ENCODE data around the gene C11orf21.
"Not testable (repeated sequence)": the region's sequence is repeated elsewhere in the genome, so short reads cannot be mapped to it uniquely, and the experiment has no call there.

Gene C11orf21

GRCh38 chr11:2301631-2302305 lies at the start of gene C11orf21, which contains the start of gene TSPAN32:
TSS of gene C11orf21 (minus strand) at chr11:2301918. CDS start at chr11:2301808, 110 bp downstream.
TSS of gene TSPAN32 (plus strand) at chr11:2302013. CDS start at chr11:2302150, 137 bp downstream.
- DNase-seq: peak in 3 of 10 donors; percentile 27 to 85 (median 63)
- intact Hi-C loops (cut with DNase I): loop anchor here (5.0 kb wide), 1 partner anchor 104 kb away; no protein-coding TSS in a partner anchor

- intact Hi-C loops (cut with DNase I): no loop called here
- no peak for DNase-seq
Observed at GRCh38 chr11:2348986-2349385, 47.3 kb upstream of the C11orf21 start.

- DNase-seq: peak in 1 of 10 donors; percentile 17
- intact Hi-C loops (cut with DNase I): no loop called here
Observed at GRCh38 chr11:2347308-2347830, 45.7 kb upstream of the C11orf21 start.

DNA sequence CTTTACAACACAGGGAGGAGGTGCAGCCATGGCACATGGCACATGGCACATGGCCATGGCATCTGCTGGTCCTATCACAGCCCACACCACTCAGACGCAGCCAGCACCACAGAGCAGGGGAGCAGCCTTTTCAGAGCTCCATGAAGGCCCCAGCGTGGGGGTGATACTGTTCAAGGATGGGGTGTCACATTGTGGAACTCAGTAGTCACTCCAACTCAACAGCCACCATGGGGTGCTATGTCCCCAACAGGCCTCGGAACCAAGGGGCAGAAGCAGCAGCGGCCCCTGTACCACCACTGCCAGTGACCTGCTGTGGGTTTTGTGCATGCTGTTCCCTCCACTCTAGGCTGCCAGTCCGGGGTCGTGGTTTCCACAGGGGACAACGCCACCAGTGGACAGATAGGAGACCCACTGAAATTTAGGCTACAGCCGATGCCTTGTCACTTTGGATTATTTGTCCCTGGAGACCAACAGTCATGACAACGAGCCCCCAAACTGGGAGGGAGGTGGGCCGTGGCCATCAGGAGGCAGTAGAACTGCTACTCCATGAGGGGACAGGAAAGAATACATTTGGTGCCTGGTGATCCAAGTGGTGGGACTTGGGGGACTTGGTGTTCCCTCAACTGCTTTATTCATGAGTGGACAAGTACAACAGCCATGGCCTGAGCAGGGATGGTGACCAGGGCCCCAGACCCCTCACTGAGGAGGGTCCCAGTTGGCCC lies 45.0 kb upstream of the C11orf21 start:
- peak in 1 of 10 donors; percentile 47 for DNase-seq
- intact Hi-C loops (cut with DNase I): no loop called here

- no peak for DNase-seq
- intact Hi-C loops (cut with DNase I): no loop called here
Observed at GRCh38 chr11:2346014-2346413, 44.3 kb upstream of the C11orf21 start.

DNA sequence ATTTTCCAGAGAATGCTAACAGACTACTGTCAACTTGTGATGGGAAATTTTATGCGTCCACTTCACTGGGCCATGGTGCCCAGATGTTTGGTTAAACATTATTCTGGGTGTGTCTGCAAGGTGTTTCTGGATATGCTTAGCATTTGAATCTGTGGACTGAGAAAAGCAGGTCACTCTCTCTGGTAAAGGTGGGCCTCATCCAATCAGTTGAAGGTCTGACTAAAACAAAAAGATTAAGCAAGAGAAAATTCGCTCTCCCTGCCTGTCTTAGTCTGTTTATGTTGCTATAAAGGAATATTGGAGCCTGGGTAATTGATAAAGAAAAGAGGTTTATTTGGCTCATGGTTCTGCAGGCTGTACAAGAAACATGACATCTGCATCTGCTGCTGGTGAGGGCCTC lies 43.3 kb upstream of the C11orf21 start:
- intact Hi-C loops (cut with DNase I): no loop called here
- no peak for DNase-seq

GRCh38 chr11:2343502-2343901 lies 41.8 kb upstream of the C11orf21 start:
- DNase-seq: no peak
- intact Hi-C loops (cut with DNase I): no loop called here

DNA sequence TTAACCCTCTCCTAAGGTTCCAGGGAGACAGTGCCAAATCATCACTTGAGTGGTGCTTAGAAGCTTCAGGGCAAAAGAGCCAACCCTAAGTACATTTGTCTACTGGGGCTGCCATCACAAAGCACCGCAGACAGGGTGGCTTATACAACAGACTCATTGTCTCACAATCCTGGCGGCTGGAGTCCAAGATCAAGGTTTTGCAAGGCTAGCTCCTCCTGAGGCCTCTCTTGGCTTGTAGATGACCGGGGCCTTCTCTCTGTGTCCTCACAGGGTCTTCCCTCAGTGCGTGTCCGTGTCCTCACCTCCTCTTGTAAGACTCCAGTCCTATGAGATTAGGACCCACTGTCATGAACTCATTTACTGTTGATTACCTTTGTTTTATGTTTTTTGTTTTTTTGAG lies 41.3 kb upstream of the C11orf21 start:
- DNase-seq: no peak
- intact Hi-C loops (cut with DNase I): no loop called here

DNA sequence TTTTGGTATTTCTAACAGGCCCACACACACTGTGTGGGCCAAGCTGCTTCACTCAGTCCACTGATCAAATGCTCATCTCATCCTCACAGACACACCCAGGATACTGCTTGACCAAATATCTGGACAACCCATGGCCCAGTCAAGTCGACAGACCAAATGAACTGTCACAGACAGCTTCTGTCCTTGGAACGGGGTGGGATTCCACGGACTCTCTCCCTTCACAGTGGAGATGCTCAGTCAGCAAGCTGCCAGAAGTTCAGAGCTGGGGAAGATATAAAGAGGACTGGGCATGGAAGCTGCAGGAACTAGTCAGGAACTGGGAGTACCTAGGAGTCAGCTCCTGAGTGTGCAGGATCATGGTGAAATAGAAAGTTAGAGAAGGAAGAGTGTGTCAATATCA lies 40.8 kb upstream of the C11orf21 start:
- intact Hi-C loops (cut with DNase I): no loop called here
- no peak for DNase-seq

DNA sequence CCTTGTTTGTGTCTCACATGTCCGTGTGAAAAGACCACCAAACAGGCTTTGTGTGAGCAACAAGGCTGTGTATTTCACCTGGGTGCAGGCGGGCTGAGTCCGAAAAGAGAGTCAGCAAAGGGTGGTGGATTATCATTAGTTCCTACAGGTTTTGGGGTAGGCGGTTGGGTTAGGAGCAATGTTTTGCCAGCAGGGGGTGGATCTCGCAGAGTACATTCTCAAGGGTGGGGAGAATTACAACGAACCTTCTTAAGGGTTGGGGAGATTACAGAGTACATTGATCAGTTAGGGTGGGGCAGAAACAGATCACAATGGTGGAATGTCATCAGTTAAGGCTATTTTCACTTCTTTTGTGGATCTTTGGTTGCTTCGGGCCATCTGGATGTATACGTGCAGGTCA lies 37.0 kb upstream of the C11orf21 start:
- DNase-seq; intact Hi-C loops (cut with DNase I): not testable (repeated sequence)

- DNase-seq: peak in 1 of 10 donors; percentile 38
- intact Hi-C loops (cut with DNase I): not testable (repeated sequence)
Observed at GRCh38 chr11:2335286-2335685, 33.6 kb upstream of the C11orf21 start.

GRCh38 chr11:2333486-2334205 lies 31.9 kb upstream of the C11orf21 start:
- DNase-seq; intact Hi-C loops (cut with DNase I): not testable (repeated sequence)

DNA sequence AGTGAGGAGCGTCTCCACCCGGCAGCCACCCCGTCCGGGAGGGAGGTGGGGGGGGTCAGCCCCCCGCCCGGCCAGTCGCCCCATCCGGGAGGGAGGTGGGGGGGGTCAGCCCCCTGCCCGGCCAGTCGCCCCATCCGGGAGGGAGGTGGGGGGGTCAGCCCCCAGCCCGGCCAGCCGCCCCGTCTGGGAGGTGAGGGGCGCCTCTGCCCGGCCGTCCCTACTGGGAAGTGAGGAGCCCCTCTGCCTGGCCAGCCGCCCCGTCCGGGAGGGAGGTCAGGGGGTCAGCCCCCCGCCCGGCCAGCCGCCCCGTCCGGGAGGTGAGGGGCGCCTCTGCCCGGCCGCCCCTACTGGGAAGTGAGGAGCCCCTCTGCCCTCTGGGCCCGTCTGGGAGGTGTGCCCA lies 30.9 kb upstream of the C11orf21 start:
- intact Hi-C loops (cut with DNase I): not testable (repeated sequence)
- peak in 1 of 10 donors; percentile 71 for DNase-seq

DNA sequence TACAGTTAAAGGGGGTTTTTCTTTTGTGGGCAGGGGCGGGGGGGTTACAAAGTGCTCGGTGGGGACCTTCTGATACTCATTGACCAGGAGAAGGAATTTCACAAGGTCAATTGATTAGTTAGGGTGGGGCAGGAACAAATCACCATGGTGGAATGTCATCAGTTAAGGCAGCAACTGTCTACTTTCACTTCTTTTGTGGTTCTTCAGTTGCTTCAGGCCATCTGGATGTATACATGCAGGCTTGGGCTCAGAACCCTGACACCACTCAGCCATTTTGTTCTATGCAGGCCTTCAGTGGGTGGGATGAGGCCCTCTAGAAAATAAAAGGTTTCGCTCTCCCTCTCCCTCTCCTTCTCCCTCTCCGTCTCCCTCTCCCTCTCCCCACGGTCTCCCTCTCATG lies 29.7 kb upstream of the C11orf21 start:
- intact Hi-C loops (cut with DNase I): no loop called here
- no peak for DNase-seq

- DNase-seq: no peak
- intact Hi-C loops (cut with DNase I): no loop called here
Observed at GRCh38 chr11:2330696-2331095, 29.0 kb upstream of the C11orf21 start.

- no peak for DNase-seq
- intact Hi-C loops (cut with DNase I): no loop called here
Observed at GRCh38 chr11:2329551-2329950, 27.8 kb upstream of the C11orf21 start.

GRCh38 chr11:2328656-2329354 lies 27.1 kb upstream of the C11orf21 start:
- DNase-seq: no peak
- intact Hi-C loops (cut with DNase I): no loop called here

- DNase-seq: peak in 1 of 10 donors; percentile 58
- intact Hi-C loops (cut with DNase I): no loop called here
Observed at GRCh38 chr11:2328021-2328420, 26.3 kb upstream of the C11orf21 start.

- intact Hi-C loops (cut with DNase I): no loop called here
- peak in 1 of 10 donors; percentile 53 for DNase-seq
Observed at GRCh38 chr11:2327032-2327431, 25.3 kb upstream of the C11orf21 start.

DNA sequence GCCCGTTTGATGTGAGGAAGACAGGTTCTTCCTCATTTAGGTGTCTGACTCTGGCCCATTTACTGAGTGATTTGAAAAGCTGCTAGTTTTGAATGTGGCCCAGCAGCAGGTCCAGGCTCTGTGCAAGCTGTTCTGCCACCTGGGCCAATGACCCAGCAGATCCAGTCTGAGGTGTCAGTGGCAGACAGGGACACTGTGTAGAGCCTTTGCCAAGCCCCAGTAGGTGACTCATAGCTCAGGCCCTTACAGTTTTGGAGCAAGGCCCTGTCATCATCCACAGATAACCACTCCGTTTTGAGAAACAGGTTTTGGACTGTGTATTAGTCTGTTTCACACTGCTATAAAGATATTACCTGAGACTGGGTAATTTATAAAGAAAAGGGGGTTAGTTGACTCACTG lies 24.0 kb upstream of the C11orf21 start:
- intact Hi-C loops (cut with DNase I): no loop called here
- peak in 1 of 10 donors; percentile 50 for DNase-seq

Data from posterior cingulate gyrus (tissue), 11 donors.